Osteoblast (primary cell): ENCODE results near the gene MERTK. TPM values are rescaled to one million over a fixed set of nuclear protein-coding genes. Genes with fewer than 3 reads are reported as not detected.
A peak's percentile ranks its signal among the peaks of the same experiment; 100 is the strongest.

Experiments used
- DNase-seq: peaks from one replicate; pipeline ENCODE4 v3.0.0; 2011; ENCODE audit warnings: low spot score, mixed read lengths; ENCODE audit not compliant: insufficient read length; ENCODE audit errors: missing footprints
- H2AFZ ChIP-seq: 2 replicates; pipeline ENCODE4 v1.6.0; 2011; ENCODE audit warnings: mild to moderate bottlenecking, low read length
- H3K27ac ChIP-seq: 2 replicates; pipeline ENCODE4 v1.5.1; 2011; ENCODE audit warnings: mild to moderate bottlenecking, low read depth, low read length, moderate library complexity
- H3K27me3 ChIP-seq: 2 replicates; pipeline ENCODE4 v1.6.0; 2012; ENCODE audit warnings: mild to moderate bottlenecking, control low read depth, inconsistent platforms, low read length, moderate library complexity; ENCODE audit not compliant: insufficient read depth
- H3K36me3 ChIP-seq: 2 replicates; pipeline ENCODE4 v1.5.1; 2011; ENCODE audit warnings: mild to moderate bottlenecking, low read length, control low read depth, moderate library complexity; ENCODE audit not compliant: insufficient read depth
- H3K4me1 ChIP-seq: 2 replicates; pipeline ENCODE4 v1.5.1; 2011; ENCODE audit warnings: mild to moderate bottlenecking, low read length, control low read depth, moderate library complexity; ENCODE audit not compliant: insufficient read depth
- H3K4me2 ChIP-seq: 2 replicates; pipeline ENCODE4 v1.6.0; 2011; ENCODE audit warnings: mild to moderate bottlenecking, low read length; ENCODE audit not compliant: insufficient read depth
- H3K4me3 ChIP-seq: fragments of 200-600 bp; sonication (generic); 3 replicates; pipeline ENCODE4 v1.5.1; 2012; ENCODE audit warnings: mild to moderate bottlenecking, low read length, inconsistent platforms; ENCODE audit not compliant: insufficient read depth
- H3K79me2 ChIP-seq: 2 replicates; pipeline ENCODE4 v1.6.0; 2012; ENCODE audit warnings: mild to moderate bottlenecking, low read length, control low read depth, inconsistent platforms; ENCODE audit not compliant: insufficient read depth
- H3K9me3 ChIP-seq: 2 replicates; pipeline ENCODE4 v1.5.1; 2011; ENCODE audit warnings: low read depth, low read length, control low read depth
- H4K20me1 ChIP-seq: 2 replicates; pipeline ENCODE4 v1.6.0; 2012; ENCODE audit warnings: mild to moderate bottlenecking, low read length, control low read depth; ENCODE audit not compliant: insufficient read depth
- total RNA-seq: library from RNA; depleted of rRNA; stranded (reverse); fragments of >200 nt; gene quantifications from 2 replicates; pipeline ENCODE4 v1.2.3, GENCODE V29; 2012
- TF ChIP-seq, protein P1 (sequence below): IDR thresholded peaks from 2 replicates; pipeline ENCODE4 v1.5.1; 2011; ENCODE audit warnings: mild to moderate bottlenecking, low read depth, low read length, moderate library complexity; ENCODE audit errors: extremely low read depth

The MERTK gene
- total RNA-seq, 1 donor = 0.72 TPM

DNA sequence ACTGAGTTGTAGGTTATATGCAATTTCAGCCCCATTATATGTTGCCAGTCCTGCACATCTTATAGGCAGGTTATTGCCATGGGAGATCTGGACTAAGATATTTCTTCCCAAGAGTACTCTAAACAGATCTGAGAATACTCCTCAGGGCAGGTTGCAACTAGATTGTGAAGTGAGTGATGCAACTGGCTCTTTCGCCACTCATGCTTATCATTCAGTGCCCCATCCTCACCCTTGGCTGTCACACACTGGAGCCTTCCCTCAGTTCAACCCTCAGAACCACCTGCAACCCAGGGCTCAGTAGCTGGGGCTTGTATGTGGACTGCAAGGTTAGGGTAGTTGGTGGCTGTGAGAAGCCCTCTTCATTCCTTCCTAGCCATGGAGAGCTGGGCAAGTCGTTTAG lies 14.1 kb downstream of the MERTK start:
- H3K4me2 ChIP-seq = no peak overlapping the region
- H3K27me3 ChIP-seq = peaks cover 14% of the 10 kb centered on the region
- H3K27ac ChIP-seq = no peak overlapping the region
- H3K36me3 ChIP-seq = no peaks in the 10 kb centered on the region
- TF ChIP-seq, protein P1, sequence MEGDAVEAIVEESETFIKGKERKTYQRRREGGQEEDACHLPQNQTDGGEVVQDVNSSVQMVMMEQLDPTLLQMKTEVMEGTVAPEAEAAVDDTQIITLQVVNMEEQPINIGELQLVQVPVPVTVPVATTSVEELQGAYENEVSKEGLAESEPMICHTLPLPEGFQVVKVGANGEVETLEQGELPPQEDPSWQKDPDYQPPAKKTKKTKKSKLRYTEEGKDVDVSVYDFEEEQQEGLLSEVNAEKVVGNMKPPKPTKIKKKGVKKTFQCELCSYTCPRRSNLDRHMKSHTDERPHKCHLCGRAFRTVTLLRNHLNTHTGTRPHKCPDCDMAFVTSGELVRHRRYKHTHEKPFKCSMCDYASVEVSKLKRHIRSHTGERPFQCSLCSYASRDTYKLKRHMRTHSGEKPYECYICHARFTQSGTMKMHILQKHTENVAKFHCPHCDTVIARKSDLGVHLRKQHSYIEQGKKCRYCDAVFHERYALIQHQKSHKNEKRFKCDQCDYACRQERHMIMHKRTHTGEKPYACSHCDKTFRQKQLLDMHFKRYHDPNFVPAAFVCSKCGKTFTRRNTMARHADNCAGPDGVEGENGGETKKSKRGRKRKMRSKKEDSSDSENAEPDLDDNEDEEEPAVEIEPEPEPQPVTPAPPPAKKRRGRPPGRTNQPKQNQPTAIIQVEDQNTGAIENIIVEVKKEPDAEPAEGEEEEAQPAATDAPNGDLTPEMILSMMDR = no peak
- no peaks in the 10 kb centered on the region for H4K20me1 ChIP-seq
- no peaks in the 10 kb centered on the region for H3K79me2 ChIP-seq
- no peak overlapping the region for H2AFZ ChIP-seq
- no peak for DNase-seq
- H3K9me3 ChIP-seq = no peaks in the 10 kb centered on the region
- no peak overlapping the region for H3K4me3 ChIP-seq
- H3K4me1 ChIP-seq = no peaks in the 10 kb centered on the region

- H3K79me2 ChIP-seq = no peaks in the 10 kb centered on the region
- H3K27ac ChIP-seq = no peak overlapping the region
- peaks cover 12% of the 10 kb centered on the region for H3K27me3 ChIP-seq
- no peaks in the 10 kb centered on the region for H3K36me3 ChIP-seq
- TF ChIP-seq, protein P1 = no peak
- H4K20me1 ChIP-seq = no peaks in the 10 kb centered on the region
- H3K4me2 ChIP-seq = no peak overlapping the region
- H3K4me1 ChIP-seq = peaks cover 4% of the 10 kb centered on the region
- DNase-seq = no peak
- no peak overlapping the region for H2AFZ ChIP-seq
- no peaks in the 10 kb centered on the region for H3K9me3 ChIP-seq
- no peak overlapping the region for H3K4me3 ChIP-seq
These were observed 18.7 kb downstream of the MERTK start for GRCh38 chr2:111917106-111917505.

- H4K20me1 ChIP-seq = no peaks in the 10 kb centered on the region
These were observed 20.0 kb downstream of the MERTK start for GRCh38 chr2:111918383-111918806.

DNA sequence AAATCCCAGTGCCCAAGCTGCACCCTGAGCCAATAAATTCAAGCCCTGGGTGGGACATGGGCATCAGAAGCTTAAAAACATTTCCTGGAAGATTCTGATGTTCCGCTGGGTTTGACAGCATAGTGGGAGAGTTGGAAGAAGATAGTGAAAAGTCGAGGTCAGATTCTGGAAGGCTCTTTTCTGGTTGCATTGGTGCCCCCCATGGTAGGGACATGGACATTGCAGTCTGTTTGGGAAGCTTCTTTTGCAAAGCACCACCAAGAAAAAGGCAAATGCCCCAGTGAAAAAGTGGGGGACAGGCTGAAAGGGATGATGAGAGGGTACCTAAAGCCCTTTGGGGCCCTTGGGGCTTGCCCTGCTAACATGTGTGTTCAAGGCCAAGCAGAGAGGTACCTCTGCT lies 21.0 kb downstream of the MERTK start:
- no peak overlapping the region for H3K4me3 ChIP-seq
- no peaks in the 10 kb centered on the region for H4K20me1 ChIP-seq
- H3K36me3 ChIP-seq = no peaks in the 10 kb centered on the region
- peaks cover 17% of the 10 kb centered on the region for H3K27me3 ChIP-seq
- no peaks in the 10 kb centered on the region for H3K79me2 ChIP-seq
- no peaks in the 10 kb centered on the region for H3K9me3 ChIP-seq
- H3K4me1 ChIP-seq = peaks cover 4% of the 10 kb centered on the region
- H2AFZ ChIP-seq = no peak overlapping the region
- no peak overlapping the region for H3K27ac ChIP-seq
- DNase-seq = no peak
- TF ChIP-seq, protein P1 = peak; percentile 21
- no peak overlapping the region for H3K4me2 ChIP-seq

More at GRCh38 chr2:111918383-111918806, 20.0 kb downstream of the MERTK start:
- no peak overlapping the region for H3K27ac ChIP-seq
- H3K36me3 ChIP-seq = no peaks in the 10 kb centered on the region
- TF ChIP-seq, protein P1 = no peak
- peaks cover 15% of the 10 kb centered on the region for H3K27me3 ChIP-seq
- no peak overlapping the region for H3K4me3 ChIP-seq
- peaks cover 4% of the 10 kb centered on the region for H3K4me1 ChIP-seq
- DNase-seq = no peak
- H3K4me2 ChIP-seq = no peak overlapping the region
- H3K79me2 ChIP-seq = no peaks in the 10 kb centered on the region
- H3K9me3 ChIP-seq = no peaks in the 10 kb centered on the region
- H2AFZ ChIP-seq = no peak overlapping the region
